Measurements from ENCODE around the gene PRSS33. TPM values are rescaled to one million over a fixed set of nuclear protein-coding genes. Genes with fewer than 3 reads are reported as not detected.

Gene PRSS33
- total RNA-seq, 4 donors from 2014 or later = not detected

- peaks cover 0 to 71% (median 40%) of the 10 kb centered on the region in 4 donors for H3K4me1 ChIP-seq
- peak overlapping the region in 2 of 4 donors; percentile 98 to 99 for H3K27ac ChIP-seq
- H3K9me3 ChIP-seq = no peaks in the 10 kb centered on the region
- H3K27me3 ChIP-seq = no peaks in the 10 kb centered on the region
- DNase-seq (ENCODE audit: low spot score in 2 of 2) = no peak
- peaks cover 0 to 40% (median 6%) of the 10 kb centered on the region in 3 donors for H3K36me3 ChIP-seq
- H3K4me3 ChIP-seq = peak overlapping the region in 3 of 4 donors; percentile 63 to 99 (median 83)
- whole genome bisulfite sequencing, 2 donors = 26 to 30% methylated on average over 3 of the region's 3 CpGs
- TF ChIP-seq POLR2A (IDR thresholded peaks at IDR 0.05) = no peak
- TF ChIP-seq EP300 (IDR thresholded peaks at IDR 0.05) = no peak
- TF ChIP-seq, protein P1, sequence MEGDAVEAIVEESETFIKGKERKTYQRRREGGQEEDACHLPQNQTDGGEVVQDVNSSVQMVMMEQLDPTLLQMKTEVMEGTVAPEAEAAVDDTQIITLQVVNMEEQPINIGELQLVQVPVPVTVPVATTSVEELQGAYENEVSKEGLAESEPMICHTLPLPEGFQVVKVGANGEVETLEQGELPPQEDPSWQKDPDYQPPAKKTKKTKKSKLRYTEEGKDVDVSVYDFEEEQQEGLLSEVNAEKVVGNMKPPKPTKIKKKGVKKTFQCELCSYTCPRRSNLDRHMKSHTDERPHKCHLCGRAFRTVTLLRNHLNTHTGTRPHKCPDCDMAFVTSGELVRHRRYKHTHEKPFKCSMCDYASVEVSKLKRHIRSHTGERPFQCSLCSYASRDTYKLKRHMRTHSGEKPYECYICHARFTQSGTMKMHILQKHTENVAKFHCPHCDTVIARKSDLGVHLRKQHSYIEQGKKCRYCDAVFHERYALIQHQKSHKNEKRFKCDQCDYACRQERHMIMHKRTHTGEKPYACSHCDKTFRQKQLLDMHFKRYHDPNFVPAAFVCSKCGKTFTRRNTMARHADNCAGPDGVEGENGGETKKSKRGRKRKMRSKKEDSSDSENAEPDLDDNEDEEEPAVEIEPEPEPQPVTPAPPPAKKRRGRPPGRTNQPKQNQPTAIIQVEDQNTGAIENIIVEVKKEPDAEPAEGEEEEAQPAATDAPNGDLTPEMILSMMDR (IDR thresholded peaks at IDR 0.05) = no peak
These were observed 32.2 kb downstream of the PRSS33 start for GRCh38 chr16:2755158-2755557.

- Histone ChIP-seq H3K9me3 (no peaks in the 10 kb centered on the region), H3K4me1 (peaks cover 0 to 63% (median 40%) of the 10 kb centered on the region in 4 donors), H3K36me3 (peaks cover 0 to 25% (median 4%) of the 10 kb centered on the region in 3 donors), H3K4me3 (peak overlapping the region; percentile 63 to 99 (median 80)), H3K27me3 (no peaks in the 10 kb centered on the region), H3K27ac (peak overlapping the region; percentile 98 to 100 (median 99))
- DNase-seq (ENCODE audit: low spot score in 2 of 2) = no peak
- no peak for TF ChIP-seq POLR2A (IDR thresholded peaks at IDR 0.05)
- TF ChIP-seq, protein P1 (IDR thresholded peaks at IDR 0.05) = no peak
- no peak for TF ChIP-seq EP300 (IDR thresholded peaks at IDR 0.05)
- 1 to 2% methylated on average over 7 of the region's 7 CpGs for WGBS, 2 donors
These were observed 33.7 kb downstream of the PRSS33 start for GRCh38 chr16:2753733-2754020.

DNA sequence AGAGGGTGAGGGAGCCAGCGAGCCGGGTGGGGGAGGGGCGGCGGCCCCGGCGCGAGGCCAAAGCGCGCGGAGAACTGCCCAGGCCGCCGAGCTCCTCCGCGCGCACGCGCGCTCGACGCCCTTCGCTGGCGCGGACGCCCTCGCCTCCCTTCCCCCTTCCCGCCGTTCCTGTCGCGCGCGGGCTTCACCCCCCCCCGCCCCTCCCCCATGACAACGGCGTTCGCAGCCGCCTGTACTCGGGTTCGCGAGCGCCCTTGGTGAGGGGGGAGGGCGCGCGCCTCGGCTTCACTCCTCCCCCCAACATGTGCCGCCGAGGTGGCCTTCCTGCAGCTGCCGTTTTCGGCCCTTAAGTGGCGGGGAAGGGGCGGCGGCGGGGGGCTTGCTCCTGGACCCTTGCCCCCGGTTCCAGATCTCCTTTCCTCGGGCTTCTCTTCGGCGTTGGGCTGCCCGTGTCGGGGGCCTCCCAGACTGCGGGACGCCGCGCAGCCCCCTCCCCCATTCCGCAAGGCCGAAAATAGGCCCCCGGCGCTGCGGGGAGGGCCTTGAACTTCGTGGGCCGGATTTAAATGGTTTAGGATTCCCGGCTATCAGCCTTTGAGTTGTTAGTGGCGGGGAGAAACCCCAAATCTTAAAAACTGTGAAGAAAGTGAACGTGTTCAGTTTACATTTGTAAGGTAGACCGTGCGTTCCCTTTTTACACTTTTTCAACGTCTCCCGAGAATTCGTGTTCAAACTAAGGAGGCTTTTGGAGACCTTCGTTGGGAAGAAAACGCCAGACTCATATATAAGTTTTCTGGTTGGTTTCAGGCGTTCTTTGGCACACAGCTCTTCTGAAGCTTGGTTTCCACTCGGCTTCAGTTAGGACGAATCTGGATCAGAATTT is 34.3 kb downstream of the PRSS33 start:
- WGBS, 2 donors = 1% methylated on average over 29 to 38 of the region's 82 CpGs
- H3K4me3 ChIP-seq = peak overlapping the region; percentile 63 to 99 (median 80)
- peaks cover 0 to 19% (median 0%) of the 10 kb centered on the region in 3 donors for H3K36me3 ChIP-seq
- peaks cover 0 to 57% (median 40%) of the 10 kb centered on the region in 4 donors for H3K4me1 ChIP-seq
- TF ChIP-seq POLR2A (IDR thresholded peaks at IDR 0.05) = no peak
- no peak for TF ChIP-seq EP300 (IDR thresholded peaks at IDR 0.05)
- TF ChIP-seq, protein P1 (IDR thresholded peaks at IDR 0.05) = no peak
- H3K27me3 ChIP-seq = no peaks in the 10 kb centered on the region
- H3K9me3 ChIP-seq = no peaks in the 10 kb centered on the region
- DNase-seq (ENCODE audit: low spot score in 2 of 2) = peak; percentile 63 to 67
- peak overlapping the region; percentile 98 to 100 (median 99) for H3K27ac ChIP-seq

GRCh38 chr16:2752035-2752849 is 35.1 kb downstream of the PRSS33 start, which contains the start of gene SRRM2:
Gene SRRM2, plus strand, starts transcription at chr16:2752638. Its CDS starts 3,727 bp downstream, at chr16:2756365.
- peaks cover 0 to 49% (median 37%) of the 10 kb centered on the region in 4 donors for H3K4me1 ChIP-seq
- no peaks in the 10 kb centered on the region for H3K9me3 ChIP-seq
- peak within 1 kb of the TSS; percentile 98 to 100 (median 99) for H3K27ac ChIP-seq
- WGBS, 2 donors = 0 to 1% methylated on average over 33 to 75 of the region's 99 CpGs
- peak; percentile 93 to 96 for DNase-seq (ENCODE audit: low spot score in 2 of 2)
- peaks cover 0 to 11% (median 0%) of the 10 kb centered on the region in 3 donors for H3K36me3 ChIP-seq
- H3K27me3 ChIP-seq = no peaks in the 10 kb centered on the region
- TF ChIP-seq, protein P1 (IDR thresholded peaks at IDR 0.05) = peak in 1 of 5 experiments; percentile 62
- TF ChIP-seq EP300 (IDR thresholded peaks at IDR 0.05) = peak; percentile 69 to 95
- peak; percentile 99 for TF ChIP-seq POLR2A (IDR thresholded peaks at IDR 0.05)
- peak within 1 kb of the TSS; percentile 63 to 99 (median 80) for H3K4me3 ChIP-seq
